Esophagus muscularis mucosa (tissue), 3 donors: ENCODE data around the gene ADK.

Experiments
- POLR2A ChIP-seq: fragments of 450-650 bp; IDR thresholded peaks from one replicate; pipeline ENCODE4 v1.6.1; 2017; ENCODE audit warnings: antibody characterized with exemption, moderate library complexity, mild to moderate bottlenecking, low read depth
- POLR2AphosphoS5 ChIP-seq, 2 donors: sonication (generic); formaldehyde crosslinking; IDR thresholded peaks; one replicate each; pipeline ENCODE4 v1.6.1; 2017; ENCODE audit warnings: antibody characterized with exemption in 2 of 2
- TF ChIP-seq, protein P1 (sequence below), 3 experiments: fragments of 200-600 bp in 2 of 3; fragments of 450-650 bp in 1 of 3; sonication (generic) in 2 of 3; IDR thresholded peaks; one replicate each; pipeline ENCODE4 v1.5.1; 2017 to 2019; ENCODE audit warnings: antibody characterized with exemption in 3 of 3, mild to moderate bottlenecking in 2 of 3, moderate library complexity in 1 of 3

DNA sequence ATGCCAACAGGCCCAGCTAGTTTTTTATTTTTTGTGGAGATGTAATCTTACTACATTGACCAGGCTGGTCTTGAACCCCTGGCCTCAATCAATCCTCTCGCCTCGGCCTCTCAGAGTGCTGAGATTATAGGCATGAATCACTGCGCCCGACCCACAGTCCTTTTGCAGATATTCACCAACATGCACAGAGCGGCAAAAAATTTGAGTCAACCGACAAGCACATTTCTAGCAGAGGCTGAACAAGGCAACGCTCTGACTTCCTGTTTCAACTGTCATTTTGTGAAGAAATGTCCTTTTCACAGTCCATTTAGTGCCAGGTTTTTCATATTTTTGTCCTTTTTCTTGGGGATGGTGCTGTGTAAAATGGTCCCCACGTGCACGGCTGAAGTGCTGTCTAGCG lies 604.3 kb downstream of the ADK start:
- TF ChIP-seq, protein P1, sequence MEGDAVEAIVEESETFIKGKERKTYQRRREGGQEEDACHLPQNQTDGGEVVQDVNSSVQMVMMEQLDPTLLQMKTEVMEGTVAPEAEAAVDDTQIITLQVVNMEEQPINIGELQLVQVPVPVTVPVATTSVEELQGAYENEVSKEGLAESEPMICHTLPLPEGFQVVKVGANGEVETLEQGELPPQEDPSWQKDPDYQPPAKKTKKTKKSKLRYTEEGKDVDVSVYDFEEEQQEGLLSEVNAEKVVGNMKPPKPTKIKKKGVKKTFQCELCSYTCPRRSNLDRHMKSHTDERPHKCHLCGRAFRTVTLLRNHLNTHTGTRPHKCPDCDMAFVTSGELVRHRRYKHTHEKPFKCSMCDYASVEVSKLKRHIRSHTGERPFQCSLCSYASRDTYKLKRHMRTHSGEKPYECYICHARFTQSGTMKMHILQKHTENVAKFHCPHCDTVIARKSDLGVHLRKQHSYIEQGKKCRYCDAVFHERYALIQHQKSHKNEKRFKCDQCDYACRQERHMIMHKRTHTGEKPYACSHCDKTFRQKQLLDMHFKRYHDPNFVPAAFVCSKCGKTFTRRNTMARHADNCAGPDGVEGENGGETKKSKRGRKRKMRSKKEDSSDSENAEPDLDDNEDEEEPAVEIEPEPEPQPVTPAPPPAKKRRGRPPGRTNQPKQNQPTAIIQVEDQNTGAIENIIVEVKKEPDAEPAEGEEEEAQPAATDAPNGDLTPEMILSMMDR (IDR thresholded peaks at IDR 0.05) = no peak
- TF ChIP-seq POLR2A (no peak), POLR2AphosphoS5 (IDR thresholded peaks at IDR 0.05) (no peak)
